ENCODE measurements around the gene AEBP2. TPM values are rescaled to one million over a fixed set of nuclear protein-coding genes. Genes with fewer than 3 reads are reported as not detected.

AEBP2 gene
- total RNA-seq, 1 donor from 2014 or later: 64.9 TPM

- no peak overlapping the region for H3K27ac Mint-ChIP-seq
These were observed 14.7 kb downstream of the AEBP2 start for GRCh38 chr12:19453961-19454360.

GRCh38 chr12:19454837-19455236 is 15.5 kb downstream of the AEBP2 start:
- H3K27ac Mint-ChIP-seq: no peak overlapping the region
- H3K27me3 Mint-ChIP-seq: no peaks in the 10 kb centered on the region
- no peak for TF ChIP-seq CTCF (IDR thresholded peaks at IDR 0.05; ENCODE audit: unreplicated experiment)
- H3K4me1 Mint-ChIP-seq (ENCODE audit: low read depth): peaks cover 5% of the 10 kb centered on the region
- H3K36me3 Mint-ChIP-seq (ENCODE audit: insufficient read depth): peaks cover 17% of the 10 kb centered on the region
- H3K4me3 Mint-ChIP-seq (ENCODE audit: low read depth): no peak overlapping the region
- H3K9me3 Mint-ChIP-seq (ENCODE audit: low read depth): peaks cover 5% of the 10 kb centered on the region
- DNase-seq (ENCODE audit: low spot score, unreplicated experiment): no peak

More at GRCh38 chr12:19453961-19454360, 14.7 kb downstream of the AEBP2 start:
- no peak overlapping the region for H3K4me3 Mint-ChIP-seq (ENCODE audit: low read depth)
- H3K9me3 Mint-ChIP-seq (ENCODE audit: low read depth): peaks cover 5% of the 10 kb centered on the region
- peaks cover 11% of the 10 kb centered on the region for H3K4me1 Mint-ChIP-seq (ENCODE audit: low read depth)
- no peak for TF ChIP-seq CTCF (IDR thresholded peaks at IDR 0.05; ENCODE audit: unreplicated experiment)
- no peak for DNase-seq (ENCODE audit: low spot score, unreplicated experiment)
- peaks cover 17% of the 10 kb centered on the region for H3K36me3 Mint-ChIP-seq (ENCODE audit: insufficient read depth)
- H3K27me3 Mint-ChIP-seq: no peaks in the 10 kb centered on the region

DNA sequence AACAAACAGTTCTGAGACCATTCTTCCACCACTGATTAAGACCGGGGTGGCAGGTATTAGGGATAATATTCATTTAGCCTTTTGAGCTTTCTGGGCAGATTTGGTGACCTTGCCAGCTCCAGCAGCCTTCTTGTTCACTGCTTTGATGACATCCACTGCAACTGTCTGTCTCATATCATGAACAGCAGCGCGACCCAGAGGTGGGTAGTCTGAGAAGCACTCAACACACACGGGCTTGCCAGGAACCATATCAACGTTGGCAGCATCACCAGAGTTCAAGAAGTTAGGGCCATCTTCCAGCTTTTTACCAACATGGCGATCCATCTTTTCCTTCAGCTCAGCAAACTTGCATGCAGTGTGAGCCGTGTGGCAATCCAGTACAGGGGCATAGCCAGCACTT is 16.9 kb downstream of the AEBP2 start:
- Mint-ChIP-seq H3K36me3 (ENCODE audit: insufficient read depth) (peaks cover 17% of the 10 kb centered on the region), H3K27ac (no peak overlapping the region), H3K4me1 (ENCODE audit: low read depth) (peaks cover 5% of the 10 kb centered on the region)

DNA sequence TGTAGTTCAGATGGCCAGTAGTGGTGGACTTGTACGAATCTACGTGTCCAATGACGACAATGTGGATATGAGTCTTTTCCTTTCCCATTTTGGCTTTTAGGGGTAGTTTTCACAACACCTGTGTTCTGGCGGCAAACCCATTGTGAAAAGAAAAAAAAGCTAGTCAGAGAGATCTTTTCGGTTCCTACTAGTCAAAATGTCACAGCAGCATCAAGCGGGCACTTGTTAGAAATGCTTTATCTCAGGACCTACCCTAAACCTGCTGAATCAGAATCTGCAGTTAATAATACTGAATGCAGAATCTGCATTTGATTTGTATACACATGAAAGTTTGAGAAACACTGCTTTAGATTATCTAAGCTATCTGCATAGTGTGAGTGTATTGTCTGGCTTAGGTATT is 18.3 kb downstream of the AEBP2 start:
- H3K9me3 Mint-ChIP-seq (ENCODE audit: low read depth): peaks cover under 1% of the 10 kb centered on the region
- TF ChIP-seq CTCF (IDR thresholded peaks at IDR 0.05; ENCODE audit: unreplicated experiment): no peak
- no peak for DNase-seq (ENCODE audit: low spot score, unreplicated experiment)
- H3K27ac Mint-ChIP-seq: peak overlapping the region; percentile 38
- peaks cover 6% of the 10 kb centered on the region for H3K4me1 Mint-ChIP-seq (ENCODE audit: low read depth)
- peaks cover 18% of the 10 kb centered on the region for H3K36me3 Mint-ChIP-seq (ENCODE audit: insufficient read depth)
- H3K27me3 Mint-ChIP-seq: no peaks in the 10 kb centered on the region
- H3K4me3 Mint-ChIP-seq (ENCODE audit: low read depth): no peak overlapping the region

More for the DNA sequence above, 16.9 kb downstream of the AEBP2 start:
- no peak for DNase-seq (ENCODE audit: low spot score, unreplicated experiment)
- peaks cover 5% of the 10 kb centered on the region for H3K9me3 Mint-ChIP-seq (ENCODE audit: low read depth)
- H3K4me3 Mint-ChIP-seq (ENCODE audit: low read depth): no peak overlapping the region
- TF ChIP-seq CTCF (IDR thresholded peaks at IDR 0.05; ENCODE audit: unreplicated experiment): no peak
- no peaks in the 10 kb centered on the region for H3K27me3 Mint-ChIP-seq

- TF ChIP-seq CTCF (IDR thresholded peaks at IDR 0.05; ENCODE audit: unreplicated experiment): no peak
- peaks cover 9% of the 10 kb centered on the region for H3K4me1 Mint-ChIP-seq (ENCODE audit: low read depth)
- H3K27me3 Mint-ChIP-seq: no peaks in the 10 kb centered on the region
- DNase-seq (ENCODE audit: low spot score, unreplicated experiment): no peak
- no peak overlapping the region for H3K4me3 Mint-ChIP-seq (ENCODE audit: low read depth)
- H3K36me3 Mint-ChIP-seq (ENCODE audit: insufficient read depth): peaks cover 23% of the 10 kb centered on the region
- H3K9me3 Mint-ChIP-seq (ENCODE audit: low read depth): no peaks in the 10 kb centered on the region
- H3K27ac Mint-ChIP-seq: no peak overlapping the region
These were observed 19.4 kb downstream of the AEBP2 start for GRCh38 chr12:19458733-19459132.
